LNCAP (cell line): ENCODE results near the gene TCEAL3.

Source experiments
- TF ChIP-seq, protein P1 (sequence below): fragments of 450-650 bp; IDR thresholded peaks from 2 replicates; pipeline ENCODE4 v1.5.1; 2017; ENCODE audit warnings: mild to moderate bottlenecking

TCEAL3 gene, protein sequence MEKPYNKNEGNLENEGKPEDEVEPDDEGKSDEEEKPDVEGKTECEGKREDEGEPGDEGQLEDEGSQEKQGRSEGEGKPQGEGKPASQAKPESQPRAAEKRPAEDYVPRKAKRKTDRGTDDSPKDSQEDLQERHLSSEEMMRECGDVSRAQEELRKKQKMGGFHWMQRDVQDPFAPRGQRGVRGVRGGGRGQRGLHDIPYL

DNA sequence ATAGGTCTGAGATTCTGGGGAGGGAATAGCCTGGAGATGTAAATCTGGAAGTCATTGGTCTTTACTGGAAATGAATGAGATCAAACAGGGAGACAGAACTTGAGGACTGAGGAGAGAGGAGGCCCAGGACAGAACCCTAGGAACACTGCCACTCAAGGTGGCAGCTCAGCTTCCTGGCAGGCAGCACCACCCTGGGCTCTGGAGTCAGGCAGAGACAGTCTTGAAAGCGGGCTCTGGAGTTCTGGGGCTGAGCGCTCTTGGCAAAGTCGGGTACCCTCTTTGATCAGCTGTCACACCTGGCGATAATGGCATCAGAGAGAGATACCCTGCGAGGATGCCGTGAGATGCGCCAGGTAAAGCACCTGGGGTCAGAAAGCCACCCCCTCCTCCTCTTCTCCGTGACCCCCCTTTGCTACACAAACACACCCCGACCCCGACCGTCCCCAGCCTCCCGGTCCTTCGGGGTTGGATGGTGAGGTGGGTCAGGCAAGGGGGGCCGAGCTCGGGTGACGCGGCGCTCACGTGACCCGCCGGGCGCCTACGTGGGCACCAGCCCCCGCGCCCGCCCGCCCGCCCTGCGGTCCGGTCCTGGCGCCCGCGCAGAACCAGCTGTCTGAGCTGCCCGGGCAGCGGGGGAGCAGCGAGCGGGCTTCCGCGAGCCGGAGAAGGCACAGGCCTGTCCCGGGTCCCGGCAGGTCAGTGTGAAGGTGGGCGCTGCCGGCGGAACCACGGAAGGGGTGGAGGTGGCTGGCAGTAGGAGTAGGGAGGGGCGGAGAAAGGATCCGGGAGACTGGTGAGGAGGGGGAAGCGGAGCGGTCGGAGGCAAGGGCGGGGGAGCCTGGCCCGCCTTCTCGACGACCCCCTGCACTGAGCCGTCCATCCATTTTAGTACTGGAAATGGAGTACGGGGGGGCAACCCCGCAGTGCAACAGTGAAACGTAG lies at the start of gene TCEAL3:
Gene TCEAL3 (plus strand): TSS at position 600 of the 942 bp plus-strand sequence. CDS start 1,102 bp downstream, outside the sequence.
- TF ChIP-seq, protein P1, sequence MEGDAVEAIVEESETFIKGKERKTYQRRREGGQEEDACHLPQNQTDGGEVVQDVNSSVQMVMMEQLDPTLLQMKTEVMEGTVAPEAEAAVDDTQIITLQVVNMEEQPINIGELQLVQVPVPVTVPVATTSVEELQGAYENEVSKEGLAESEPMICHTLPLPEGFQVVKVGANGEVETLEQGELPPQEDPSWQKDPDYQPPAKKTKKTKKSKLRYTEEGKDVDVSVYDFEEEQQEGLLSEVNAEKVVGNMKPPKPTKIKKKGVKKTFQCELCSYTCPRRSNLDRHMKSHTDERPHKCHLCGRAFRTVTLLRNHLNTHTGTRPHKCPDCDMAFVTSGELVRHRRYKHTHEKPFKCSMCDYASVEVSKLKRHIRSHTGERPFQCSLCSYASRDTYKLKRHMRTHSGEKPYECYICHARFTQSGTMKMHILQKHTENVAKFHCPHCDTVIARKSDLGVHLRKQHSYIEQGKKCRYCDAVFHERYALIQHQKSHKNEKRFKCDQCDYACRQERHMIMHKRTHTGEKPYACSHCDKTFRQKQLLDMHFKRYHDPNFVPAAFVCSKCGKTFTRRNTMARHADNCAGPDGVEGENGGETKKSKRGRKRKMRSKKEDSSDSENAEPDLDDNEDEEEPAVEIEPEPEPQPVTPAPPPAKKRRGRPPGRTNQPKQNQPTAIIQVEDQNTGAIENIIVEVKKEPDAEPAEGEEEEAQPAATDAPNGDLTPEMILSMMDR: no peak

DNA sequence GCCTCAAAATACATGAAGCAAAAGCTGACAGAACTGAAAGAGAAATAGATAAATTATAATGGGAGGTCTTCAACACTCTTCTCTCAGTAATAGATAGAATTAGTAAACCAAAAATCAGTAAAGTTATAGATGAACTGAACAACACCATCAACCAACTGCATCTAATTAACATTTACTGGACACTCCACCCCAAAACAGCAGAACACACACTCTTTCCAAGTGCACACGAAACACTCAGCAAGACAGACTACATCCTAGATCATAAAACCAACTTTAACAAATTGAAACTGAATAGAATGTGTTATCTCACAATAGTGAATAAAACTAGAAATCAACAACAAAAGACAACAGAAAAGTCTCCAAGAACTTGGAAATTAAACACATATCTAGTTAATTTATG lies 47.5 kb upstream of the TCEAL3 start:
- TF ChIP-seq, protein P1: no peak

DNA sequence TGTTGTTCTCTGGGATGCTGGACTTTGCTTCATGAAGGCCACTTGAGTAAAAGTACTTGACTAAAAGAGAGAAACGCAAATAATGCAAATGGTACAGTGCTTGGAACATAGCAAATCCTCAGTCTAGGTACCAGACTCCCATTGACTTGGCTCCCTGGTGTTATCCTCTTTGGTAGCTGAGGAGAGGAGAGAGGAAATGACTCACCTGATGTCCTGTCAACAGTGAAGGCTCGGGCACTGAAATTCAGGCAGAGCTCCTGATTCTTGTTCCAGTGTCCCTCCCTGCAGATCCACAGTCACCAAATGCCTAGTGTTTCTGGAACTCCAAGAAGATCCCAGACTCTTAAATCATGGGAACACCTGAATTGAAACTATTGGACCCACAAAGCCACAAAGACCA lies 45.0 kb upstream of the TCEAL3 start:
- TF ChIP-seq, protein P1: no peak

DNA sequence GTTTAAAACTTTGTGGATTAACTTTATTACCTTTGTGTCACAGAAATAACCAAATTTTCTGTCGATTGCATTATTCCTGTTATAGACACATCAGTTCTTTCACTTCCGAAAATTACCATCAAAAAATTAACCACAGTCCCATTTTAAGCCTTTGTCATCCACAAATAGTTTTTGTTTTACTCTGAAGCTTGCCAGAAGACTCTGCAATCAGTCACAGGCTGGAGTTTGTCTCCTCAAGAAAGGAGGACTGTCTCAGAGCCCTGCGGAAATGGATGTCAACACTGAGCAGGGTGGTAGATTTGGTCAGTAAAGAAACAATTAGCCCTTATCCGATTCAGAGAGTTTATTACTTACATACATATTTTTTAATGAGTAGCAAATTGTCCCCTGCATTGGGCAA lies 42.6 kb upstream of the TCEAL3 start:
- TF ChIP-seq, protein P1: no peak

DNA sequence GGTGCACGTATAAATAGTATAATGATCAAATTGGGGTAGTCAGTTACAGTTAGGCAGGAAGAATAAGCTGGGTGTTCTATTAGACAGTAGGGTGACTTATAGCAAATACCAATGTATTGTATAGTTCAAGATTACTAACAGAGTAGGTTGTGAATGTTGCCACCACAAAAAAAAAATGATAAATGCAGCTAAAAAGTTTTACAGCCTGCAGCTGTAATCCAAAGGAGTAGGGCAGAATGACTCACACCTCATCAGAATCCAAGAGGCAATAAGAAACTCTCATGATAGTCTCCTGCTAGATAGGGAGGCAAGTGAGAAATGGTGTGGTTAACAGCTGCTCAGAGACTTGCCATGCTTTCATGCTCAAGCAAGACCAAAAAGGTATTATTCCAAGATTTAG lies 42.0 kb upstream of the TCEAL3 start:
- TF ChIP-seq, protein P1: no peak

DNA sequence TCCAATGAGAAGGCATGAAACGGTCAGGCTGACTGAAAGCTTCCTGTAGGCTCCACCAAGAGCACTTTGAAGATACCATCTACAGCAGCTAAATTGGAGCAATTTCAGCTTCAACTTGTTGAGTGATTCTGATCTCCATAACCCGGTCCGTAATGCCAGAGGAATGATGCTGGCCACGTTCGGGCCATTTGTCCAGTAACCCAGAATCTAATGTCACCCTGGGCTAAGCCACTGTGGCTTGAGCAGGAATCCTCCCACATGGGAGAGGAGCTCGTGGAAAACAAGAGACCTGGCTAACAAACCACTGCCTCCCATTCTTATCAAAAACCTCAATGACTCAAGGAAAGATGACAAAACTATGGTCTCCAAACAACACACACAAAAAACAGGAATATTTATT lies 36.6 kb upstream of the TCEAL3 start:
- TF ChIP-seq, protein P1: no peak

DNA sequence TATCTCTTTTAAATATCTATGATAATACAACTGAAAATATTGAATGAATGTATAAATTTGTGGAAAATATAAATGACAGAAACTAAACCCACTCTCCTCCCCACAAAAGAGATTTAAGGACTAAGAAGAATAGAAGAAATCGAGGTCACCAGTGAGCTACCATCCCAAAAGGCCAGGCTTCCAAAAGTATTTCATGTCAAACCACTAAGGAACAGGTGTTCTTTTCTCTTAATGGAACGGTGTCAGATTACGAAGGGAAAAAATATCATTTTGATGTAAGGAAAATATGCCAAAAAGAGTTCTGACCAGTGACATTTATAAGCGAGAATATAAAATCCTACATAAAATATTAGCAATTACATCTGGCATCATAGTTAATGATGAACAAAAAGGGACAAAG lies 36.0 kb upstream of the TCEAL3 start:
- TF ChIP-seq, protein P1: no peak
